Calu3 (cell line): Measurements from ENCODE around the gene CCN2. TPM values are rescaled to one million over a fixed set of nuclear protein-coding genes. Genes with fewer than 3 reads are reported as not detected.

ENCODE experiments used
- BruUV-seq: library from RNA; stranded (reverse); fragments of 400-500 nt; replicated peaks from 2 replicates; lab custom pipeline; 2021; lab: Mats Ljungman, UMichigan
- CTCF ChIA-PET: fragments of 300-600 bp; sonication (Branson Sonifier 250); formaldehyde crosslinking; loops from one replicate; lab custom pipeline; 2022; ENCODE audit warnings: antibody characterized with exemption; lab: Charles Lee
- DNase-seq: peaks from one replicate; pipeline ENCODE4 v3.0.0; 2022
- H3K27ac Mint-ChIP-seq: one replicate; pipeline ENCODE4 v1.8.0; 2022; ENCODE audit warnings: mixed read lengths; ENCODE audit not compliant: unreplicated experiment
- H3K27me3 Mint-ChIP-seq: one replicate; pipeline ENCODE4 v1.8.0; 2022; ENCODE audit warnings: mixed read lengths; ENCODE audit not compliant: unreplicated experiment
- H3K36me3 Mint-ChIP-seq: one replicate; pipeline ENCODE4 v1.8.0; 2022; ENCODE audit warnings: mild to moderate bottlenecking, moderate library complexity, mixed read lengths; ENCODE audit not compliant: insufficient read depth, unreplicated experiment
- H3K4me1 Mint-ChIP-seq: one replicate; pipeline ENCODE4 v1.8.0; 2022; ENCODE audit warnings: mild to moderate bottlenecking, low read depth, mixed read lengths; ENCODE audit not compliant: unreplicated experiment
- H3K4me3 Mint-ChIP-seq: one replicate; pipeline ENCODE4 v1.8.0; 2022; ENCODE audit warnings: mild to moderate bottlenecking, low read depth, moderate library complexity, mixed read lengths; ENCODE audit not compliant: unreplicated experiment
- H3K9me3 Mint-ChIP-seq: one replicate; pipeline ENCODE4 v1.8.0; 2022; ENCODE audit warnings: low read depth, mixed read lengths; ENCODE audit not compliant: unreplicated experiment
- CTCF ChIP-seq: fragments of 200-600 bp; IDR thresholded peaks from one replicate; pipeline ENCODE4 v1.8.0; 2022; ENCODE audit warnings: antibody characterized with exemption; ENCODE audit not compliant: unreplicated experiment
- intact Hi-C: fragments of 100-400 bp; cut with micrococcal nuclease; formaldehyde crosslinking; loops from one replicate; pipeline ENCODE4 v1.10.0; 2022; ENCODE audit not compliant: unreplicated experiment
- total RNA-seq: library from RNA; stranded (reverse); gene quantifications from 2 replicates; pipeline ENCODE4 v1.2.3, GENCODE V29; 2022

The CCN2 gene
- total RNA-seq, 1 experiment from 2014 or later = 373 TPM

GRCh38 chr6:131920656-131921055 lies 30.5 kb downstream of the CCN2 start:
- TF ChIP-seq CTCF = no peak
- Mint-ChIP-seq H3K27ac (no peak overlapping the region), H3K9me3 (peaks cover 5% of the 10 kb centered on the region), H3K27me3 (no peaks in the 10 kb centered on the region), H3K4me1 (peaks cover 3% of the 10 kb centered on the region), H3K36me3 (no peaks in the 10 kb centered on the region), H3K4me3 (no peak overlapping the region)
- intact Hi-C loops = no loop called here
- DNase-seq = no peak
- no TSS peak for BruUV-seq
- CTCF ChIA-PET = no interaction called here

- Mint-ChIP-seq H3K4me1 (peaks cover 7% of the 10 kb centered on the region), H3K9me3 (peaks cover 5% of the 10 kb centered on the region), H3K27me3 (no peaks in the 10 kb centered on the region), H3K36me3 (no peaks in the 10 kb centered on the region), H3K27ac (no peak overlapping the region), H3K4me3 (no peak overlapping the region)
- DNase-seq = no peak
- BruUV-seq = no TSS peak
- TF ChIP-seq CTCF = no peak
- intact Hi-C loops = loop anchor here (10.0 kb wide), 1 partner anchor 476 kb away; no protein-coding TSS in a partner anchor
- CTCF ChIA-PET = interaction anchor here (0.5 to 0.6 kb wide), 2 partner anchors 9 to 371 kb away, joined by 3 to 4 read pairs; no protein-coding TSS in a partner anchor
Observed at GRCh38 chr6:131918650-131919355, 32.4 kb downstream of the CCN2 start.

GRCh38 chr6:131917763-131918649 lies 33.2 kb downstream of the CCN2 start:
- BruUV-seq = no TSS peak
- intact Hi-C loops = loop anchor here (10.0 kb wide), 1 partner anchor 477 kb away; no protein-coding TSS in a partner anchor
- TF ChIP-seq CTCF = no peak
- H3K9me3 Mint-ChIP-seq = peaks cover 5% of the 10 kb centered on the region
- DNase-seq = no peak
- CTCF ChIA-PET = interaction anchor here (0.6 to 0.7 kb wide), 3 partner anchors 8 to 156 kb away, joined by 3 to 4 read pairs (median 4); no protein-coding TSS in a partner anchor
- no peaks in the 10 kb centered on the region for H3K27me3 Mint-ChIP-seq
- H3K4me3 Mint-ChIP-seq = no peak overlapping the region
- H3K4me1 Mint-ChIP-seq = peaks cover 7% of the 10 kb centered on the region
- no peaks in the 10 kb centered on the region for H3K36me3 Mint-ChIP-seq
- no peak overlapping the region for H3K27ac Mint-ChIP-seq

- BruUV-seq = no TSS peak
- CTCF ChIA-PET = interaction anchor here (0.6 to 0.7 kb wide), 2 partner anchors 25 to 155 kb away, joined by 4 read pairs; no protein-coding TSS in a partner anchor
Observed at GRCh38 chr6:131917318-131917717, 33.9 kb downstream of the CCN2 start.

More at GRCh38 chr6:131917318-131917717, 33.9 kb downstream of the CCN2 start:
- no peak for DNase-seq
- Mint-ChIP-seq H3K9me3 (peaks cover 5% of the 10 kb centered on the region), H3K4me3 (no peak overlapping the region), H3K27me3 (no peaks in the 10 kb centered on the region), H3K27ac (no peak overlapping the region), H3K4me1 (peaks cover 7% of the 10 kb centered on the region), H3K36me3 (no peaks in the 10 kb centered on the region)
- intact Hi-C loops = loop anchor here (10.0 kb wide), 1 partner anchor 477 kb away; no protein-coding TSS in a partner anchor
- TF ChIP-seq CTCF = no peak
